Measurements from ENCODE around the gene CDHR5. TPM values are rescaled to one million over a fixed set of nuclear protein-coding genes. Genes with fewer than 3 reads are reported as not detected.

CDHR5 gene
- polyA plus RNA-seq, 1 experiment = not detected

GRCh38 chr11:621838-622237, 2.9 kb downstream of the CDHR5 start:
- TF ChIP-seq CTCF (IDR thresholded peaks at IDR 0.05; ENCODE audit: insufficient read depth, low read depth, low read length) = no peak
- no peaks in the 10 kb centered on the region for H3K27me3 ChIP-seq (ENCODE audit: control insufficient read depth, insufficient read depth, low read length)
- no peak for DNase-seq (ENCODE audit: low read depth)
- POLR2A ChIA-PET = no interaction called here
- no peak overlapping the region for H3K4me3 ChIP-seq (ENCODE audit: low read depth, low read length)
- CTCF ChIA-PET = no interaction called here
- H3K36me3 ChIP-seq (ENCODE audit: control insufficient read depth, insufficient read depth, low read length) = peaks cover 6% of the 10 kb centered on the region

DNA sequence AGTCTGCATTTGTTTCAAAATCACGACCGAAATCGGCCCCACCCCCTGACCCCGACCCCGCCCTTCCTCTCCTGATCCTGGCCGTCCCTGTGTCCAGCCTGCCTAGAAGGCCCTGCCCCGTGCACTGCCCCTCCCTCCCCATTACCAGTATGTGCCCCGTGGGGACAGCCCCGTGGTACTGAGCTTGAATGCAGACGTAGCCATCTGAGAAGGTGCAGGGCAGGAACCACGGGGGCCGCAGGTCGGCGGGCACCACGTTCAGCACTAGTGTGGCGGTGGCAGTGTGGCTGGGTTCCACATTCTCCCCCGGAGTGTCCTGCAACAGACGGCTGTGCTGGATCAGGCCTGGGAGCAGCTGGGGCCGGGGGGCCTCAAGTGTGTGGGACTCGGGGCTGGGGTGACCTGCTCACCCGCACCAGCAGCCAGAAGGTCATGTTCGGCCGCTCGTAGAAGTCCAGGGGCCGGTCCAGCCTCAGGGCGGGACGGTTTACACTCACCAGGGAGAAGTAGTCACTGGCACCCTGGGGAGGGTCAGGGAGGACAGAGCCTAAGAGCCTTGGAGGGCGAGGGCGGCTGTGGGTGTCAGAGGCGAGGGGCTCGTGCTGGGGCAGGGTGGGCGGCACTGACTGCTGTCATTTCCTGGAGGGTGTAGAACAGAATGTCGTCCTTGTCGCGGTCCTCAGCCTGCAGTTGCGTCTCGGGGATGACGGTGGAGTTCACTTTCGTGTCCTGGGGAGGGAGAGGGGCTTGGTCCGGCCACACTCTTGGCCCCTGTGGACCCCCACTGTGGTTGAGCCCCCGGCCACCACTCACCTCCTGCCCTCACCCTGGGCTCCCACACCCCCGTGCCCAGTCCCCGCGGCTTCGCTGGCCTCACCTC, 3.6 kb downstream of the CDHR5 start:
- Histone ChIP-seq H3K36me3 (ENCODE audit: control insufficient read depth, insufficient read depth, low read length) (peaks cover 6% of the 10 kb centered on the region), H3K4me3 (ENCODE audit: low read depth, low read length) (no peak overlapping the region), H3K27me3 (ENCODE audit: control insufficient read depth, insufficient read depth, low read length) (no peaks in the 10 kb centered on the region)
- DNase-seq (ENCODE audit: low read depth) = no peak
- ChIA-PET CTCF (interaction anchor here (0.6 kb wide), 1 partner anchor 102 kb away, joined by 3 read pairs; no protein-coding TSS in a partner anchor), POLR2A (no interaction called here)
- no peak for TF ChIP-seq CTCF (IDR thresholded peaks at IDR 0.05; ENCODE audit: insufficient read depth, low read depth, low read length)

GRCh38 chr11:620201-620600, 4.6 kb downstream of the CDHR5 start:
- DNase-seq (ENCODE audit: low read depth) = no peak
- CTCF ChIA-PET = no interaction called here
- H3K27me3 ChIP-seq (ENCODE audit: control insufficient read depth, insufficient read depth, low read length) = no peaks in the 10 kb centered on the region
- TF ChIP-seq CTCF (IDR thresholded peaks at IDR 0.05; ENCODE audit: insufficient read depth, low read depth, low read length) = no peak
- POLR2A ChIA-PET = no interaction called here
- peaks cover 6% of the 10 kb centered on the region for H3K36me3 ChIP-seq (ENCODE audit: control insufficient read depth, insufficient read depth, low read length)
- H3K4me3 ChIP-seq (ENCODE audit: low read depth, low read length) = no peak overlapping the region

GRCh38 chr11:619628-620050, 5.1 kb downstream of the CDHR5 start:
- TF ChIP-seq CTCF (IDR thresholded peaks at IDR 0.05; ENCODE audit: insufficient read depth, low read depth, low read length) = no peak
- POLR2A ChIA-PET = no interaction called here
- H3K27me3 ChIP-seq (ENCODE audit: control insufficient read depth, insufficient read depth, low read length) = no peaks in the 10 kb centered on the region
- CTCF ChIA-PET = no interaction called here
- H3K4me3 ChIP-seq (ENCODE audit: low read depth, low read length) = no peak overlapping the region
- H3K36me3 ChIP-seq (ENCODE audit: control insufficient read depth, insufficient read depth, low read length) = peaks cover 6% of the 10 kb centered on the region
- DNase-seq (ENCODE audit: low read depth) = no peak

GRCh38 chr11:618856-619627, 5.7 kb downstream of the CDHR5 start:
- Histone ChIP-seq H3K27me3 (ENCODE audit: control insufficient read depth, insufficient read depth, low read length) (no peaks in the 10 kb centered on the region), H3K4me3 (ENCODE audit: low read depth, low read length) (no peak overlapping the region), H3K36me3 (ENCODE audit: control insufficient read depth, insufficient read depth, low read length) (peaks cover 7% of the 10 kb centered on the region)
- POLR2A ChIA-PET = no interaction called here
- CTCF ChIA-PET = no interaction called here
- TF ChIP-seq CTCF (IDR thresholded peaks at IDR 0.05; ENCODE audit: insufficient read depth, low read depth, low read length) = no peak
- no peak for DNase-seq (ENCODE audit: low read depth)
